Keratinocyte (primary cell): ENCODE measurements around the gene BLOC1S4. TPM values are rescaled to one million over a fixed set of nuclear protein-coding genes. Genes with fewer than 3 reads are reported as not detected.

Source experiments
- DNase-seq: peaks from one replicate; pipeline ENCODE4 v3.0.0-alpha.2; 2011; ENCODE audit warnings: low read depth, missing footprints, low spot score
- FAIRE-seq: peaks from 2 replicates; lab custom pipeline; 2011; peaks lifted over from hg19 to GRCh38; lab: Jason Lieb, UNC
- H2AFZ ChIP-seq: 2 replicates; pipeline ENCODE4 v1.6.0; 2012; ENCODE audit warnings: low read length, control low read depth, inconsistent platforms; ENCODE audit not compliant: control insufficient read depth
- H3K27ac ChIP-seq: 2 replicates; pipeline ENCODE4 v1.5.1; 2011; ENCODE audit warnings: low read length; ENCODE audit not compliant: control insufficient read depth, insufficient read depth
- H3K27me3 ChIP-seq: 3 replicates; pipeline ENCODE4 v1.6.0; 2011; ENCODE audit warnings: low read length; ENCODE audit not compliant: control insufficient read depth, insufficient read depth; ENCODE audit errors: extremely low read depth
- H3K36me3 ChIP-seq, 2 experiments: 2 replicates in 1 of 2; 3 replicates in 1 of 2; pipeline ENCODE4 v1.5.1; 2011; ENCODE audit warnings: low read length in 2 of 2, mild to moderate bottlenecking in 1 of 2; ENCODE audit not compliant: control insufficient read depth in 2 of 2, insufficient read depth in 2 of 2; ENCODE audit errors: extremely low read depth in 1 of 2
- H3K4me1 ChIP-seq: 3 replicates; pipeline ENCODE4 v1.5.1; 2011; ENCODE audit warnings: low read length; ENCODE audit not compliant: control insufficient read depth, insufficient read depth; ENCODE audit errors: extremely low read depth
- H3K4me2 ChIP-seq: 3 replicates; pipeline ENCODE4 v1.6.0; 2011; ENCODE audit warnings: low read depth, low read length; ENCODE audit not compliant: control insufficient read depth, insufficient read depth; ENCODE audit errors: extremely low read depth
- H3K4me3 ChIP-seq, 3 experiments: fragments of 200-600 bp in 1 of 3; sonication (generic) in 1 of 3; 2 replicates in 2 of 3; 3 replicates in 1 of 3; pipeline ENCODE4 v1.5.1; 2011 to 2016; ENCODE audit warnings: low read length in 3 of 3, mild to moderate bottlenecking in 3 of 3, control low read depth in 2 of 3, inconsistent platforms in 1 of 3, low read depth in 1 of 3, mixed read lengths in 1 of 3, mixed run types in 1 of 3, moderate library complexity in 1 of 3; ENCODE audit not compliant: control insufficient read depth in 2 of 3, insufficient read depth in 2 of 3; ENCODE audit errors: extremely low read depth in 1 of 3
- H3K79me2 ChIP-seq: 2 replicates; pipeline ENCODE4 v1.6.0; 2012; ENCODE audit warnings: low read length; ENCODE audit not compliant: control insufficient read depth, insufficient read depth
- H3K9ac ChIP-seq: 3 replicates; pipeline ENCODE4 v1.6.0; 2011; ENCODE audit warnings: low read length; ENCODE audit not compliant: control insufficient read depth, insufficient read depth; ENCODE audit errors: extremely low read depth
- H3K9me1 ChIP-seq: 3 replicates; pipeline ENCODE4 v1.6.0; 2011; ENCODE audit warnings: low read length; ENCODE audit not compliant: control insufficient read depth, insufficient read depth; ENCODE audit errors: extremely low read depth
- H3K9me3 ChIP-seq: 2 replicates; pipeline ENCODE4 v1.5.1; 2012; ENCODE audit warnings: low read depth, low read length; ENCODE audit not compliant: control insufficient read depth
- H4K20me1 ChIP-seq: 3 replicates; pipeline ENCODE4 v1.6.0; 2011; ENCODE audit warnings: low read length; ENCODE audit not compliant: control insufficient read depth, insufficient read depth; ENCODE audit errors: extremely low read depth
- CTCF ChIP-seq, 3 experiments: IDR thresholded peaks in 1 of 3; conservative IDR thresholded peaks in 1 of 3; optimal IDR thresholded peaks in 1 of 3; 2 replicates in 2 of 3; 3 replicates in 1 of 3; pipeline versions ENCODE3 to v1.5.1; 2011; ENCODE audit warnings: low read length in 3 of 3, mild to moderate bottlenecking in 3 of 3, moderate library complexity in 2 of 3, control low read depth in 1 of 3, inconsistent platforms in 1 of 3; ENCODE audit not compliant: insufficient read depth in 2 of 3; ENCODE audit errors: extremely low read depth in 1 of 3
- EZH2 ChIP-seq: IDR thresholded peaks from one replicate; pipeline ENCODE4 v1.6.1; 2012; ENCODE audit warnings: inconsistent platforms, mild to moderate bottlenecking, low read length, moderate library complexity
- dilution Hi-C: fragments of 300-500 bp; cut with MboI; formaldehyde crosslinking; loops from one replicate; pipeline ENCODE4 v1.7.0; 2020; ENCODE audit warnings: low sequenced_read_pairs; ENCODE audit not compliant: extremely low pct_ligation_motif_present
- polyA plus RNA-seq, 5 experiments: library from polyadenylated mRNA; depleted of rRNA in 3 of 5; stranded (reverse) in 3 of 5; stranded (forward) in 1 of 5; unstranded in 1 of 5; fragments of >200 nt; gene quantifications; 1 replicate in 1 of 5; 2 replicates in 3 of 5; 3 replicates in 1 of 5; pipeline versions ENCODE4 v1.2.1 to v1.2.3, GENCODE V29; 2011 to 2012; ENCODE audit warnings: missing spikeins in 2 of 5, low read depth in 1 of 5, low replicate concordance in 1 of 5

BLOC1S4 gene
- polyA plus RNA-seq, 1 donor (not counting 4 experiments of a cell fraction or from before 2014, with no cell fraction given) = 11.7 TPM

GRCh38 chr4:6747294-6748051 lies 31.5 kb downstream of the BLOC1S4 start:
- DNase-seq = no peak
- Histone ChIP-seq H3K79me2 (no peaks in the 10 kb centered on the region), H2AFZ (no peak overlapping the region), H3K27me3 (peaks cover 11% of the 10 kb centered on the region), H3K4me2 (no peak overlapping the region), H3K4me1 (peaks cover 16% of the 10 kb centered on the region), H3K9me1 (no peaks in the 10 kb centered on the region), H3K9ac (no peak overlapping the region), H3K36me3 (no peaks in the 10 kb centered on the region), H4K20me1 (no peaks in the 10 kb centered on the region), H3K9me3 (no peaks in the 10 kb centered on the region), H3K4me3 (no peak overlapping the region), H3K27ac (no peak overlapping the region)
- no peak for FAIRE-seq
- dilution Hi-C loops = no loop called here
- no peak for TF ChIP-seq CTCF (optimal IDR thresholded peaks at IDR 0.05 in 1 of 3, IDR thresholded peaks at IDR 0.05 in 1 of 3, conservative IDR thresholded peaks at IDR 0.05 in 1 of 3; ENCODE audit: extremely low read depth in 1 of 3, insufficient read depth in 2 of 3, low read length in 3 of 3)
- no peak for TF ChIP-seq EZH2

GRCh38 chr4:6748286-6748685 lies 32.3 kb downstream of the BLOC1S4 start:
- Histone ChIP-seq H3K4me2 (no peak overlapping the region), H3K4me1 (peaks cover 16% of the 10 kb centered on the region), H3K27ac (no peak overlapping the region)

More at GRCh38 chr4:6748286-6748685, 32.3 kb downstream of the BLOC1S4 start:
- Histone ChIP-seq H4K20me1 (no peaks in the 10 kb centered on the region), H3K4me3 (no peak overlapping the region), H3K79me2 (no peaks in the 10 kb centered on the region), H3K9me1 (no peaks in the 10 kb centered on the region), H3K36me3 (no peaks in the 10 kb centered on the region), H3K27me3 (peaks cover 7% of the 10 kb centered on the region), H3K9me3 (no peaks in the 10 kb centered on the region), H2AFZ (no peak overlapping the region), H3K9ac (no peak overlapping the region)
- FAIRE-seq (no peak), DNase-seq (no peak)
- TF ChIP-seq CTCF (optimal IDR thresholded peaks at IDR 0.05 in 1 of 3, IDR thresholded peaks at IDR 0.05 in 1 of 3, conservative IDR thresholded peaks at IDR 0.05 in 1 of 3; ENCODE audit: extremely low read depth in 1 of 3, insufficient read depth in 2 of 3, low read length in 3 of 3) = no peak
- no peak for TF ChIP-seq EZH2
- dilution Hi-C loops = no loop called here
